T-helper 2 cell treated with Interferon-gamma antibody and Interleukin-4, amounts not matched to agents 100 ng/mL and 5 ng/mL, for 36 hours (primary cell): ENCODE measurements around the gene ZNF780A. TPM values are rescaled to one million over a fixed set of nuclear protein-coding genes. Genes with fewer than 3 reads are reported as not detected.

ENCODE experiments used
- total RNA-seq: library from RNA; stranded (reverse); gene quantifications from 2 replicates; pipeline ENCODE4 v1.2.3, GENCODE V29; 2022

Gene ZNF780A
- total RNA-seq, 1 donor from 2014 or later = 21.4 TPM

Other genes with a start within 250 kb of the ZNF780A start
- 375 and 397 TPM in 2 replicates for gene FBL, start 244.6 kb downstream of the ZNF780A start, total RNA-seq
- 7.3 and 7.4 TPM in 2 replicates for gene FCGBP, start 156.3 kb downstream of the ZNF780A start, total RNA-seq
- gene PSMC4, start 119.8 kb downstream of the ZNF780A start, total RNA-seq = 133 and 134 TPM in 2 replicates
- 5.4 and 6.1 TPM in 2 replicates for gene ZNF546, start 93.9 kb downstream of the ZNF780A start, total RNA-seq
- 29.4 and 30.0 TPM in 2 replicates for gene ZNF780B, start 34.7 kb downstream of the ZNF780A start, total RNA-seq
- 15.2 and 17.5 TPM in 2 replicates for gene MAP3K10, start 100.5 kb upstream of the ZNF780A start, total RNA-seq
- not detected in 2 replicates for gene TTC9B, start 127.4 kb upstream of the ZNF780A start, total RNA-seq
- 0.09 and 0.14 TPM in 2 replicates for gene CCNP, start 135.7 kb upstream of the ZNF780A start, total RNA-seq
- gene AKT2, start 194.4 kb upstream of the ZNF780A start, total RNA-seq = 138 and 142 TPM in 2 replicates